Peyer's patch (tissue), 4 donors: ENCODE results near the gene GALK2.

ENCODE experiments used
- CTCF ChIP-seq, 6 experiments: fragments of 450-650 bp in 4 of 6; fragments of 200-600 bp in 2 of 6; sonication (generic) in 1 of 6; IDR thresholded peaks; one replicate each; pipeline ENCODE4 v1.5.1; 2017 to 2019; ENCODE audit warnings: antibody characterized with exemption in 6 of 6, mild to moderate bottlenecking in 3 of 6, moderate library complexity in 1 of 6
- POLR2A ChIP-seq, 2 donors: fragments of 450-650 bp; IDR thresholded peaks; one replicate each; pipeline ENCODE4 v1.5.1; 2017; ENCODE audit warnings: antibody characterized with exemption in 2 of 2, mild to moderate bottlenecking in 2 of 2, moderate library complexity in 2 of 2

GRCh38 chr15:49225572-49226281 is 55.7 kb downstream of the GALK2 start:
- TF ChIP-seq CTCF (IDR thresholded peaks at IDR 0.05): peak in 1 of 6 experiments; percentile 16
- TF ChIP-seq POLR2A (IDR thresholded peaks at IDR 0.05): no peak
